Fibroblast of pulmonary artery (primary cell): ENCODE data around the gene GALNT15.

ENCODE experiments used
- DNase-seq: peaks from one replicate; pipeline ENCODE4 v3.0.0-alpha.2; 2010; ENCODE audit warnings: low read depth
- H3K4me3 ChIP-seq: replicated peaks from 2 replicates; pipeline ENCODE4 v1.5.1; 2011; ENCODE audit warnings: low read depth, mild to moderate bottlenecking, control low read depth, low read length, moderate library complexity
- CTCF ChIP-seq: IDR thresholded peaks from 2 replicates; pipeline ENCODE4 v1.5.1; 2011; ENCODE audit warnings: mild to moderate bottlenecking, control low read depth, low read length, inconsistent platforms; ENCODE audit errors: missing control alignments

Gene GALNT15

GRCh38 chr3:16174976-16175901, 759 bp downstream of the GALNT15 start:
- TF ChIP-seq CTCF: no peak
- DNase-seq: no peak
- H3K4me3 ChIP-seq: peak overlapping the region; percentile 23

- DNase-seq: no peak
- H3K4me3 ChIP-seq: peak overlapping the region; percentile 5
- TF ChIP-seq CTCF: no peak
These were observed 2.0 kb downstream of the GALNT15 start for GRCh38 chr3:16176391-16177030.

- no peak for DNase-seq
- peak overlapping the region; percentile 5 for H3K4me3 ChIP-seq
- no peak for TF ChIP-seq CTCF
These were observed 2.9 kb downstream of the GALNT15 start for GRCh38 chr3:16177382-16177781.

GRCh38 chr3:16177962-16178627, 3.6 kb downstream of the GALNT15 start:
- DNase-seq: peak; percentile 89
- H3K4me3 ChIP-seq: peak overlapping the region; percentile 6
- peak; percentile 96 for TF ChIP-seq CTCF

- TF ChIP-seq CTCF: no peak
- no peak for DNase-seq
- H3K4me3 ChIP-seq: no peak overlapping the region
These were observed 4.1 kb downstream of the GALNT15 start for GRCh38 chr3:16178628-16178988.

- no peak for DNase-seq
- TF ChIP-seq CTCF: no peak
- no peak overlapping the region for H3K4me3 ChIP-seq
These were observed 4.8 kb downstream of the GALNT15 start for GRCh38 chr3:16179261-16179660.
